ENCODE data around the gene PRICKLE4.

DNA sequence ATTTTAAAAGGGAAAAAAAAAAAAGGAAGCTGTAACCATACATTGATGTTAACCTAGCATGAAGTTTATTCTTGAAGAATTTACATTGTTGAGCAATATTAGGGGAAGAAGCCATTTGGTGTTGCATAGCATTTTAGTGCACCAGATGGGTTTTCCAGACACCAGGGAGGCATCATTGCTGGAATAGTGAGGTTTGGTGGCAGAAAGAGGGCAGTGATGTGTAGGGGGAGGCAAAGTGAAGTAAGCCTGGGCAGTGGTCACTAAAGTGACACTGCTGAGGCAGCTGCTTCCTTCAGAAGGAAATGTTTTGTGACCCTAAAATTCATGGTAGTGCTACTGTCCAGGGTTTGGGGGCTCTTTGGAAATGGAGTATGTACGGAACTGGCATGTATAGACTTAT is 9.5 kb downstream of the PRICKLE4 start:
- TF ChIP-seq, protein P1, sequence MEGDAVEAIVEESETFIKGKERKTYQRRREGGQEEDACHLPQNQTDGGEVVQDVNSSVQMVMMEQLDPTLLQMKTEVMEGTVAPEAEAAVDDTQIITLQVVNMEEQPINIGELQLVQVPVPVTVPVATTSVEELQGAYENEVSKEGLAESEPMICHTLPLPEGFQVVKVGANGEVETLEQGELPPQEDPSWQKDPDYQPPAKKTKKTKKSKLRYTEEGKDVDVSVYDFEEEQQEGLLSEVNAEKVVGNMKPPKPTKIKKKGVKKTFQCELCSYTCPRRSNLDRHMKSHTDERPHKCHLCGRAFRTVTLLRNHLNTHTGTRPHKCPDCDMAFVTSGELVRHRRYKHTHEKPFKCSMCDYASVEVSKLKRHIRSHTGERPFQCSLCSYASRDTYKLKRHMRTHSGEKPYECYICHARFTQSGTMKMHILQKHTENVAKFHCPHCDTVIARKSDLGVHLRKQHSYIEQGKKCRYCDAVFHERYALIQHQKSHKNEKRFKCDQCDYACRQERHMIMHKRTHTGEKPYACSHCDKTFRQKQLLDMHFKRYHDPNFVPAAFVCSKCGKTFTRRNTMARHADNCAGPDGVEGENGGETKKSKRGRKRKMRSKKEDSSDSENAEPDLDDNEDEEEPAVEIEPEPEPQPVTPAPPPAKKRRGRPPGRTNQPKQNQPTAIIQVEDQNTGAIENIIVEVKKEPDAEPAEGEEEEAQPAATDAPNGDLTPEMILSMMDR (IDR thresholded peaks at IDR 0.05 in 8 of 11, conservative IDR thresholded peaks at IDR 0.05 in 3 of 11), result no peak
- TF ChIP-seq POLR2AphosphoS5 (IDR thresholded peaks at IDR 0.05) (no peak), POLR2A (IDR thresholded peaks at IDR 0.05) (no peak)

All from spleen (tissue), 7 donors.